Mesenchymal stem cell (in vitro differentiated cells and primary cell): ENCODE results near the gene TCF12.

Experiments used
- DNase-seq: peaks from one replicate; pipeline ENCODE4 v3.0.0-alpha.2; 2013
- H2AFZ ChIP-seq: one replicate; pipeline ENCODE4 v1.6.1; 2013; ENCODE audit warnings: low read depth, mild to moderate bottlenecking, control low read depth, inconsistent platforms, low read length, moderate library complexity
- H2AK5ac ChIP-seq: 2 replicates; pipeline ENCODE4 v1.6.1; 2013; ENCODE audit warnings: low read length, moderate library complexity, mild to moderate bottlenecking, inconsistent platforms; ENCODE audit not compliant: severe bottlenecking
- H2BK120ac ChIP-seq: one replicate; pipeline ENCODE4 v1.6.1; 2013; ENCODE audit warnings: low read depth, mild to moderate bottlenecking, inconsistent platforms, low read length, moderate library complexity
- H2BK12ac ChIP-seq, 2 experiments: one replicate each; pipeline ENCODE4 v1.6.1; 2013; ENCODE audit warnings: inconsistent platforms in 2 of 2, low read length in 2 of 2, mild to moderate bottlenecking in 2 of 2, moderate library complexity in 2 of 2, control low read depth in 1 of 2
- H2BK15ac ChIP-seq: one replicate; pipeline ENCODE4 v1.6.1; 2013; ENCODE audit warnings: mild to moderate bottlenecking, low read depth, inconsistent platforms; ENCODE audit not compliant: poor library complexity, severe bottlenecking
- H2BK5ac ChIP-seq: 2 replicates; pipeline ENCODE4 v1.6.1; 2013; ENCODE audit warnings: low read depth, mild to moderate bottlenecking, low read length, control low read depth, inconsistent platforms; ENCODE audit not compliant: poor library complexity, severe bottlenecking
- H3K14ac ChIP-seq, 2 experiments: one replicate each; pipeline ENCODE4 v1.6.1; 2013; ENCODE audit warnings: inconsistent platforms in 2 of 2, low read length in 2 of 2, control low read depth in 1 of 2, mild to moderate bottlenecking in 1 of 2, moderate library complexity in 1 of 2
- H3K18ac ChIP-seq, 2 experiments: one replicate each; pipeline ENCODE4 v1.6.1; 2013; ENCODE audit warnings: inconsistent platforms in 2 of 2, low read length in 2 of 2, control low read depth in 1 of 2, low read depth in 1 of 2, mild to moderate bottlenecking in 1 of 2
- H3K23ac ChIP-seq, 2 experiments: one replicate each; pipeline ENCODE4 v1.6.1; 2013; ENCODE audit warnings: inconsistent platforms in 2 of 2, low read length in 2 of 2, mild to moderate bottlenecking in 2 of 2, moderate library complexity in 2 of 2, control low read depth in 1 of 2
- H3K27ac ChIP-seq: 2 replicates; pipeline ENCODE4 v1.5.1; 2013; ENCODE audit warnings: mild to moderate bottlenecking, moderate library complexity, low read length, control low read depth, inconsistent platforms; ENCODE audit not compliant: poor library complexity, severe bottlenecking
- H3K27me3 ChIP-seq, 2 experiments: 2 replicates each; pipeline versions ENCODE4 v1.6.1 to v1.7.0; 2013; ENCODE audit warnings: low read length in 2 of 2, mild to moderate bottlenecking in 2 of 2, moderate library complexity in 2 of 2, control low read depth in 1 of 2, inconsistent platforms in 1 of 2; ENCODE audit not compliant: control insufficient read depth in 1 of 2, insufficient read depth in 1 of 2
- H3K36me3 ChIP-seq, 2 experiments: 2 replicates each; pipeline versions ENCODE4 v1.6.1 to v1.7.0; 2013; ENCODE audit warnings: low read length in 2 of 2, control low read depth in 1 of 2, inconsistent platforms in 1 of 2, low read depth in 1 of 2, mild to moderate bottlenecking in 1 of 2; ENCODE audit not compliant: insufficient read depth in 2 of 2, control insufficient read depth in 1 of 2
- H3K4ac ChIP-seq, 2 experiments: one replicate each; pipeline ENCODE4 v1.6.1; 2013; ENCODE audit warnings: inconsistent platforms in 2 of 2, low read length in 2 of 2, mild to moderate bottlenecking in 2 of 2, moderate library complexity in 2 of 2, control low read depth in 1 of 2, low read depth in 1 of 2
- H3K4me1 ChIP-seq: 2 replicates; pipeline ENCODE4 v1.6.1; 2013; ENCODE audit warnings: low read depth, low read length, control low read depth; ENCODE audit not compliant: control insufficient read depth, insufficient read depth
- H3K4me2 ChIP-seq: 2 replicates; pipeline ENCODE4 v1.6.1; 2013; ENCODE audit warnings: low read length, mild to moderate bottlenecking, inconsistent platforms; ENCODE audit not compliant: poor library complexity, severe bottlenecking
- H3K4me3 ChIP-seq, 2 experiments: 2 replicates each; pipeline versions ENCODE4 v1.5.1 to v1.7.0; 2013; ENCODE audit warnings: low read length in 2 of 2, mild to moderate bottlenecking in 2 of 2, control low read depth in 1 of 2, low read depth in 1 of 2; ENCODE audit not compliant: insufficient read depth in 1 of 2
- H3K79me1 ChIP-seq: replicated peaks from 2 replicates; pipeline ENCODE4 v1.6.1; 2013; ENCODE audit warnings: mild to moderate bottlenecking, control low read depth, low read length, inconsistent platforms; ENCODE audit not compliant: poor library complexity, severe bottlenecking
- H3K9ac ChIP-seq: 2 replicates; pipeline ENCODE4 v1.7.0; 2013; ENCODE audit warnings: mild to moderate bottlenecking, low read length, moderate library complexity
- H3K9me3 ChIP-seq: 2 replicates; pipeline ENCODE4 v1.7.0; 2013; ENCODE audit warnings: mild to moderate bottlenecking, low read length; ENCODE audit not compliant: control insufficient read depth
- H4K8ac ChIP-seq: one replicate; pipeline ENCODE4 v1.6.1; 2013; ENCODE audit warnings: inconsistent platforms, mild to moderate bottlenecking, low read length, moderate library complexity
- H4K91ac ChIP-seq: one replicate; pipeline ENCODE4 v1.6.1; 2013; ENCODE audit warnings: mild to moderate bottlenecking, low read length, inconsistent platforms
- WGBS: methylation state at CpG from one replicate; pipeline ENCODE4 v1.1.7; 2013; ENCODE audit warnings: mixed read lengths; 5-methylcytosine and 5-hydroxymethylcytosine counted together

TCF12 gene

DNA sequence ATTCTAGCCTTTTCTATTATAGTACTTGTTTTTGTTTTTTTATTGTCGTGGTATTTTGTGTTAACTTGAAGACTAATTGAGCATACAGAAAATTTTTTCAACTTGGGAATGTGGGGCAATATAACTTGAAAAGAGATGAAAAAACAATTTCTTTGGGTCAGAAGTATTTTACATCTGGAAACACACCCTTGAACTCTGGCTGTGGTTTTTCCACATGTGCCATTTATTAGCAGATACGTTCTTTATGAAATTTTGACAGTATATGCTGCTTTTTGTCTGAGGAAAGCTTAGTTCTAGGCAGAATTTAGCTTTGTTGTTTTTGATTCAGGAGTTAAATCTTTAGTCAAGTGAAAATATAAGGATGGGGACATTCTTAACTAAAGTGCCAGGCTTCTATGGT lies 44.7 kb downstream of the TCF12 start:
- Histone ChIP-seq H3K4me1 (peaks cover 4% of the 10 kb centered on the region), H2BK5ac (no peak overlapping the region), H3K14ac (no peak overlapping the region), H4K8ac (no peak overlapping the region), H3K4me3 (no peak overlapping the region), H3K23ac (no peak overlapping the region), H3K4ac (no peak overlapping the region), H2BK12ac (no peak overlapping the region), H2BK120ac (no peak overlapping the region), H3K79me1 (no peaks in the 10 kb centered on the region), H3K9ac (no peak overlapping the region), H2AFZ (no peak overlapping the region), H2AK5ac (no peak overlapping the region), H3K27me3 (no peaks in the 10 kb centered on the region), H2BK15ac (no peak overlapping the region), H4K91ac (no peak overlapping the region), H3K27ac (no peak overlapping the region), H3K36me3 (no peaks in the 10 kb centered on the region), H3K18ac (no peak overlapping the region), H3K4me2 (no peak overlapping the region), H3K9me3 (peaks cover 1% of the 10 kb centered on the region)
- DNase-seq = no peak
- 85% methylated on average over 2 of the region's 2 CpGs for WGBS

DNA sequence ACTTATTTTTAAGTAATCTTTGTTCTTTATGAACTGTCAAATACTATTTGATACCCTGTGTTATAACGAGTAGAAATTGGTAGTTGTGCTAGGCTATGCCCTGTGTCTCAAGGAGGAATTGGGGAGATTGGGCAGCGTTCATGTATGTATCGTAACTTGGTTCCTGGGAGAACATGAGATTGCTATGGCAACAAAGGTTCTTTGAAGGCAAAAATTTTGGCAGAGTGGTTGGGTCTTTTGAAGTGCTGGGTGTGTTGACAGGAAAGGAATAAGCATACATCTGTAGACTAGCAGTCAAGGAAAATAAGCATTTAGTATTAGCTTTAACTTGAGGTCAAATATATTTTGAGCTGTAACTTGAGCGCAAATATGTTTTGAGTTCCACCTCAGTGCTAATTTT lies 45.3 kb downstream of the TCF12 start:
- H4K8ac ChIP-seq = no peak overlapping the region

DNA sequence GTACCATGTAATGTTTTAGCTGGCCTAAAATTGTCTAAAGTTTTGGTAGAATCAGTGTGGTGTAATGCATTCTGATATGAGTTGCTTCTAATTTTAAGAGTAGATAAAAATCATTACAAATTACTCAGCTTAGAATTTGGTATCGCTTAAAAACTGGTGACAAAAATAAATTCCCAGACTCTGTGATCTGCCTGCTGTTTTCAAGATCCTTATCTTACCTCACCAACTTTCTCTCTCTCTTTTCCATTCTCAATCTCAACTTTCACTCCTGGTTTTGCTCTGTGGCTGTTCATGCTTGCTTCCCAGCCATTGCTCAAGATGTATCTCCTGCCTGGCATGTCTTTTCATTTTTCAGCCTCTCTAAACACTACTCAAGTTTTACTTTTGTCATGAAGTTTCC lies 45.7 kb downstream of the TCF12 start:
- no peaks in the 10 kb centered on the region for H3K27me3 ChIP-seq
- no peak overlapping the region for H2BK15ac ChIP-seq
- no peaks in the 10 kb centered on the region for H3K9me3 ChIP-seq
- no peak overlapping the region for H3K4me2 ChIP-seq
- no peak overlapping the region for H3K27ac ChIP-seq
- no peak overlapping the region for H2AK5ac ChIP-seq
- H4K91ac ChIP-seq = no peak overlapping the region
- no peak overlapping the region for H3K4me3 ChIP-seq
- peak; percentile 69 for DNase-seq
- no peak overlapping the region for H3K23ac ChIP-seq
- H3K14ac ChIP-seq = no peak overlapping the region
- WGBS = 69% methylated on average over 1 of the region's 1 CpG
- H4K8ac ChIP-seq = no peak overlapping the region
- H3K18ac ChIP-seq = no peak overlapping the region
- peaks cover 1% of the 10 kb centered on the region for H3K4me1 ChIP-seq
- H3K9ac ChIP-seq = no peak overlapping the region
- H3K79me1 ChIP-seq = no peaks in the 10 kb centered on the region
- H2AFZ ChIP-seq = no peak overlapping the region
- no peaks in the 10 kb centered on the region for H3K36me3 ChIP-seq
- H3K4ac ChIP-seq = no peak overlapping the region
- H2BK12ac ChIP-seq = no peak overlapping the region
- no peak overlapping the region for H2BK5ac ChIP-seq
- no peak overlapping the region for H2BK120ac ChIP-seq

More for the DNA sequence above, 45.3 kb downstream of the TCF12 start:
- Histone ChIP-seq H3K79me1 (no peaks in the 10 kb centered on the region), H2BK12ac (no peak overlapping the region), H3K4ac (no peak overlapping the region), H4K91ac (no peak overlapping the region), H3K27ac (no peak overlapping the region), H3K9ac (no peak overlapping the region), H3K4me2 (no peak overlapping the region), H2BK15ac (no peak overlapping the region), H2BK120ac (no peak overlapping the region), H3K4me1 (peaks cover 1% of the 10 kb centered on the region), H2AFZ (no peak overlapping the region), H3K9me3 (no peaks in the 10 kb centered on the region), H3K14ac (no peak overlapping the region), H3K27me3 (no peaks in the 10 kb centered on the region), H2AK5ac (no peak overlapping the region), H3K36me3 (no peaks in the 10 kb centered on the region), H3K23ac (no peak overlapping the region), H3K18ac (no peak overlapping the region), H2BK5ac (no peak overlapping the region), H3K4me3 (no peak overlapping the region)
- no peak for DNase-seq
- 97% methylated on average over 4 of the region's 4 CpGs for WGBS

DNA sequence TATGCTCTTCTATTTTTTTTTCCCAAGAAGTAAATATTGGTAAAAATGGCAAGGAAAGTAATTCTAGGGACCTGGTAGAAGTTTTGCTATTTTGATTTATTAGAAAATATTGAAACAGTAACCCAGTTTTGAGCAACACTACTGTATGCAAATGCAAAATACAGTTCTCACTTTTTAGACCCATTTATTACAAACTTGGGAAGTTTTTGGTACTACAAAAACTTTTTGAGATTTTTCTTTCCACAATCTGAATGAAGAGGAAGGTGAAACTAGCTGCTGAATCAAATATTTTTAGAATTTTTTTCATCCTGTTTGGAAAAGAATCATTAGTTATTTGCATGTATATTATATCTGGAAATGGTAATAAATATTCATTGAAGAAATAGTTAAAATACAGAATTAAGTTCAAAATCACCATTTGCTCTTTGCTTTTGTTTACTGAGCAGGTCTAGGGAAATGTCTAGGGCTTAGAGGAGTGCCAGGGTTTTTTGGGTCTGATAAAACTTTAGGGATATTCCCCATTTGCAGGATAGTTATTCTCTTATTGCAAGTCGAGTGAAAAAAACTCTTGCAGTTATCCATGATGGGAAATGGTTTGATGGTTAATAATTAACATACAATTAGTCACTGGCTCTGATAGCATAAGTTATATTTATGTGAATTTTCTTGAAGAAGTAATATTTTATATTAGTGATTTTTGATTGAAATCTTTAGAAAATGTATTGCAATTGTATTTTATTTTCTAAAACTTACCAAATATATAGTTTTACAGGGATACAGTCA lies 47.0 kb downstream of the TCF12 start:
- Histone ChIP-seq H2BK15ac (no peak overlapping the region), H3K27ac (no peak overlapping the region), H4K91ac (no peak overlapping the region), H3K23ac (no peak overlapping the region), H2AFZ (no peak overlapping the region), H2BK120ac (no peak overlapping the region), H3K79me1 (no peaks in the 10 kb centered on the region), H2BK12ac (no peak overlapping the region), H3K9me3 (no peaks in the 10 kb centered on the region), H3K4me1 (no peaks in the 10 kb centered on the region), H3K14ac (no peak overlapping the region), H2BK5ac (no peak overlapping the region), H3K27me3 (no peaks in the 10 kb centered on the region), H2AK5ac (no peak overlapping the region), H3K4ac (no peak overlapping the region), H4K8ac (no peak overlapping the region), H3K4me2 (peak overlapping the region; percentile 33), H3K9ac (no peak overlapping the region), H3K36me3 (no peaks in the 10 kb centered on the region), H3K18ac (no peak overlapping the region), H3K4me3 (no peak overlapping the region)
- DNase-seq = no peak
- no CpG with 5 or more reads among the region's 1 CpG for WGBS
